HAP-1 (cell line): ENCODE results near the gene MYH16.
"Not testable (repeated sequence)": the region's sequence is repeated elsewhere in the genome, so short reads cannot be mapped to it uniquely, and the experiment has no call there.

Source experiments
- DNase-seq, 2 experiments: peaks; one replicate each; pipeline ENCODE4 v3.0.0-alpha.2; 2016 to 2020; ENCODE audit warnings: low spot score in 2 of 2
- H3K27me3 ChIP-seq: fragments of 250-450 bp; sonication (Bioruptor Pico); 2 replicates; pipeline ENCODE4 v1.5.1; 2020; ENCODE audit warnings: low read depth, mild to moderate bottlenecking, moderate library complexity
- H3K36me3 ChIP-seq: fragments of 250-450 bp; sonication (Bioruptor Pico); replicated peaks from 2 replicates; pipeline ENCODE4 v1.5.1; 2020; ENCODE audit warnings: mild to moderate bottlenecking
- H3K4me1 ChIP-seq: fragments of 250-450 bp; sonication (Bioruptor Pico); 2 replicates; pipeline ENCODE4 v1.5.1; 2020; ENCODE audit warnings: mild to moderate bottlenecking
- H3K4me3 ChIP-seq: fragments of 250-450 bp; sonication (Bioruptor Pico); 2 replicates; pipeline ENCODE4 v1.5.1; 2020; ENCODE audit warnings: mild to moderate bottlenecking, moderate library complexity
- H3K9me3 ChIP-seq: fragments of 250-450 bp; sonication (Bioruptor Pico); 2 replicates; pipeline ENCODE4 v1.5.1; 2020; ENCODE audit warnings: mild to moderate bottlenecking, moderate library complexity
- in situ Hi-C: fragments of 300-500 bp; cut with MboI; formaldehyde crosslinking; loops from 3 replicates; pipeline ENCODE4 v1.14.3; 2020; ENCODE audit warnings: low sequenced_read_pairs, inconsistent platforms, mixed read lengths

MYH16 gene

DNA sequence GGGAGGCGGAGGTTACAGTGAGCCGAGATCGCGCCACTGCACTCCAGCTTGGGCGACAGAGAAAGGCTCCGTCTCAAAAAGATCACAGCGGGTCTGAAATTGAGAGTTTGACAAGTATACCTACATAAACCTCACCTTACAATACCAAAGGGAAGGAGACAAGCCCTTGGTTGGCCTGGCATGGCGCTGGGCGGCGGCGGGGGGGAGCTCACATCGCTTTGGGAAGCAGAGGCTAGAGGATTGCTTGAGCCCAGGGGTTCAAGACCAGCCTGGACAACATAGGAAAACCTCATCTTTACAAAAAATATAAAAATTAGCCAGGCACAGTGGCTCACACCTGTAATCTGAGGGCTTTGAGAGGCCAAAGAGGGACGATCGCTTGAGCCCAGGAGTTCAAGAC lies 51.9 kb downstream of the MYH16 start:
- no peaks in the 10 kb centered on the region for H3K27me3 ChIP-seq
- H3K4me1 ChIP-seq, result peaks cover 36% of the 10 kb centered on the region
- H3K4me3 ChIP-seq, result peak overlapping the region; percentile 84
- H3K9me3 ChIP-seq, result no peaks in the 10 kb centered on the region
- DNase-seq, result no peak
- H3K36me3 ChIP-seq, result peaks cover 4% of the 10 kb centered on the region
- in situ Hi-C loops, result no loop called here

DNA sequence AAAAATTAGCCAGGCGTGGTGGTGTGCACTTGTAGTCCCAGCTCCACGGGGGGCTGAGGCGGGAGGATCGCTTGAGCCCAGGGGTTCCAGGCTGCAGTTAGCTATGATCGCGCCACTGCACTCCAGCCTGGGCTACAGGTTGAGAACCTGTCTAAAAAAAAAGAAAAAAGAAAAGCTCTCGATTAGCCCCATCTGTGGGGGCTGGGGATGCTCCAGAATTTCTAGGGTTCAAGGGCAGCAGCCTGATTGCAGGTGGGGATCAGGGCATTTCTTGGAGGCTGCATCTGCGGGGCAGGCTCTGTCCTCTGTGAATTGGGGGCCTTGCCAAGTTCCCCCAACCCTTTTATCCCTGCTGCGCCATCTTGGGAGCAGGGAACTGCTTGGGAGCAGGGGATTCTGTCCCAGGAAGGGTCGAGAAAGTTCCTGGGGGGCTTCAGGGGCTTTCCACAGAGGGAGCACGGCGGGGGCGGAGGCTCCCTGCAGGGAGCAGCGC lies 52.4 kb downstream of the MYH16 start:
- peak in 1 of 2 experiments; percentile 26 for DNase-seq
- no peaks in the 10 kb centered on the region for H3K9me3 ChIP-seq
- H3K36me3 ChIP-seq, result peaks cover 4% of the 10 kb centered on the region
- peak overlapping the region; percentile 84 for H3K4me3 ChIP-seq
- no peaks in the 10 kb centered on the region for H3K27me3 ChIP-seq
- in situ Hi-C loops, result no loop called here
- H3K4me1 ChIP-seq, result peaks cover 36% of the 10 kb centered on the region

DNA sequence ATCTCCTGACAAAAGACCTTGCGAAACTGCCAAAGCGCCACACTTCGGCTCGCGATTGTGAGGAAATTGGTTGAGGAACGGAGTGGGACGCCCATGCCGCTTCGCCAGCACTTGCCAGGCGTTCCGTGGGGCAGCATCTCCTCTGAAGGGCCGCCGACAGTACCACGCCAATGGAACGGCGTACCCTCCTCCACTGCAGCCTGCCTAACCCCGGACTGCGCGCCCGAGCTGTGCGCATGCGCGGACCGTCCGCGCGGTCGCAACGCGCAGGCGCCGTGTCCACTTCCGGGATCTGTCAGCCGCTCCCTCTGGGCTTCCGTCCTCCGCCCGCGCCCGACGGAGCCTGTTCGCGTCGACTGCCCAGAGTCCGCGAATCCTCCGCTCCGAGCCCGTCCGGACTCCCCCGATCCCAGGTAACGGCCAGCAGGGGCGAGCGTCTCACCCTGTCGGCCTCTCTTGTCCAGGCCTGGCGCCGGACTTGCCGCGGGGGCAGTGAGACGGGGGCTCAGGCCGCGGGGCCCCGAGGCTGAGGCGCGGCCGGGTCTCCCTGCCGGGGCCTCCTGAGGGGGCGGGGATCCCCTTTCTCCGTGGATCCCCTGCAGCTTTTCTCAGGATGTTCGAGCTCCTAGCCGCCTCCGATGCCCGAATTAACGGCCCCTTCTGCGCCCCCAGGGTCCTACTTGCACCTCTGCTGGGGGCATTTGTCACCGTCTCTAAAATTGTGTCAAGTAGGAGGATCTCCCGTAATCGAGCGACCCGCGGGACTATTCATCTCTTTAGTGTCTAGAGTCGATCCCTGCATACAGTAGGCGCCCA lies 53.2 kb downstream of the MYH16 start, which contains the start of gene ARPC1A:
TSS of gene ARPC1A (plus strand) at position 307 of the 816 bp plus-strand sequence. CDS start 7,456 bp downstream, outside the sequence.
- peak within 1 kb of the TSS; percentile 84 for H3K4me3 ChIP-seq
- no peaks in the 10 kb centered on the region for H3K9me3 ChIP-seq
- peaks cover 5% of the 10 kb centered on the region for H3K36me3 ChIP-seq
- DNase-seq, result peak; percentile 86 to 92
- in situ Hi-C loops, result no loop called here
- no peaks in the 10 kb centered on the region for H3K27me3 ChIP-seq
- peaks cover 33% of the 10 kb centered on the region for H3K4me1 ChIP-seq

DNA sequence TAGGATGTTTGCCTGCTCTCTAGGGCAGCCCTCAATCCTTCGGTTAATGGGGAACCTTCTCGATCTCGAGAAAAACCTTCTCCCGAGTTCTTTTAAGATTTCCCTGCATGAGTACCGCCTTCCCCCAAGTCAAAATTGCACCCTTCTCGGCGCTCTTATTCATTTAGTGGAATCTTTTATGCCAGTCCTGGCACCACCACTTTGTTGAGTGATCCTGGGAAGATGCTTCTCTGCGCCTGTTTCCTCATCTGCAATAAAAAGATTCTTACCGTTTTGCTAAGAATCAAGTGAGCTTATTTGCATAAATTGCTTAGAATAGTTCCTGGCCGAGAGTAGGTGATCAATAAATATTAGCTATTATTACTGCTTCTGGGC lies 53.8 kb downstream of the MYH16 start:
- H3K4me3 ChIP-seq, result peak overlapping the region; percentile 84
- no peaks in the 10 kb centered on the region for H3K27me3 ChIP-seq
- in situ Hi-C loops, result no loop called here
- no peak for DNase-seq
- H3K36me3 ChIP-seq, result peaks cover 9% of the 10 kb centered on the region
- no peaks in the 10 kb centered on the region for H3K9me3 ChIP-seq
- H3K4me1 ChIP-seq, result peaks cover 28% of the 10 kb centered on the region

DNA sequence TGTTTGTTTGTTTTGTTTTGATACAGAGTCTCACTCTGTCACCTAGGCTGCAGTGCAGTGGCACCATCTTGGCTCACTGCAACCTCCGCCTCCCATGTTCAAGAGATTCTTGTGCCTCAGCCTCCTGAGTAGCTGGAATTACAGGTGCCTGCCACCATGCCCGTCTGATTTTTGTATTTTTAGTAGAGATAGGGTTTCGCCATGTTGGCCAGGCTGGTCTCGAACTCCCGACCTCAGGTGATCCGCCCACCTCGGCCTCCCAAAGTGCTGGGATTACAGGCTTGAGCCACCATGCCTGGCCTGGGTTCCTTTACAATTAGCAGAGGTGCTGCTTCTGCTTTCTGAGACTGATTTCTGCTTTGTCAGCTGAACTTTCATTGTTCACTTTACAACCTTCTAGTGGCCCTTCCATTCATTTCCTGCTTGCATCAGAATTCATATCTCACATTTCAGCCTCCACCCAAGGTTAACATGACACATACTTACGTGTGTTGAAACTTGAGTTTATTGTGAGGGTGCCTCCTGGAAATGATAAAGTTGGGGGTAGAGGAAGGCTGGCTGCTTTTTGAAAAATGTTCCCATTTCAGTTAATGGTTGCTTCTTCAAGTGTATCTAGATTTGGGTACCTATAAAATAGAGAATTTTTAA lies 57.8 kb downstream of the MYH16 start:
- in situ Hi-C loops, H3K4me3 ChIP-seq: not testable (repeated sequence)
- peaks cover 28% of the 10 kb centered on the region for H3K36me3 ChIP-seq

DNA sequence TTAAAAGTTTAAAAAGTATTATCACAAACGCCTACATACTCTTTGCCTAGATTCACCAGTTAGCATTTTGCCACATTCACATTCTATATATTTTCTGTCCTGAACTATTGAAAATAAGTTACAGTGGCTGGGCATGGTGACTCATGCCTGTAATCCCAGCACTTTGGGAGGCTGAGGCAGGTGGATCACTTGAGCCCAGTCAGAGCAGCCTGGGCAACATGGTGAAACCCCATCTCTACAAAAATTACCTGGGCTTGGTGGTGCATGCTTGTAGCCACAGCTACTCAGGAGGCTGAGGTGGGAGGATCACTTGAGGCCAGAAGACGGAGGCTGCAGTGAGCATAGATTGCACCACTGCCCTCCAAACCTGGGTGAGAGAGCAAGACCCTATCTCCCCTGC lies 58.4 kb downstream of the MYH16 start:
- peaks cover 16% of the 10 kb centered on the region for H3K4me1 ChIP-seq

More for the DNA sequence above, 57.8 kb downstream of the MYH16 start:
- not testable (repeated sequence) for H3K27me3 ChIP-seq, H3K9me3 ChIP-seq
- peak; percentile 4 to 19 for DNase-seq
- H3K4me1 ChIP-seq, result peaks cover 16% of the 10 kb centered on the region

DNA sequence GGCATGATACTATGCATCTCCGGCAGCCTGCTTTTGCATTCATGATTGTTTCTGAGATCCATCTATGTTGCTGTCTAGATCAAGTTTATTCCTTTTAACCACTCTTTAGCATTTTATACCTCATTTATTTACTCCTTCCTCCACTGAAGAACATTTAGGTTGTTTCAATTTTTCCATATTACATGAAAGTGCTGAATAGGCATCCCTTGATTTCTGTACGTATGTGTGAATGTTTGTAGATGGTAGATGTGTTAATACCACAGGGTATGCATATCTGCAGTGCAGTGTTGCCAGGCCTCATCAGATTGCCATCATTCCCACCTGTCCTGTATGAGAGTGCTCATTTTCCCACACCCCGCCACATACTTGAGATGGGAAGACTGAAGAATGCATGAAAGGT lies 67.0 kb downstream of the MYH16 start:
- no peak overlapping the region for H3K4me3 ChIP-seq
- no peak for DNase-seq
- H3K9me3 ChIP-seq, result no peaks in the 10 kb centered on the region
- in situ Hi-C loops, result no loop called here
- peaks cover 82% of the 10 kb centered on the region for H3K36me3 ChIP-seq
- H3K4me1 ChIP-seq, result no peaks in the 10 kb centered on the region
- no peaks in the 10 kb centered on the region for H3K27me3 ChIP-seq

More for the DNA sequence above, 58.4 kb downstream of the MYH16 start:
- in situ Hi-C loops, result no loop called here
- DNase-seq, result no peak
- H3K4me3 ChIP-seq, result no peak overlapping the region
- no peaks in the 10 kb centered on the region for H3K9me3 ChIP-seq
- H3K36me3 ChIP-seq, result peaks cover 33% of the 10 kb centered on the region
- H3K27me3 ChIP-seq, result no peaks in the 10 kb centered on the region

DNA sequence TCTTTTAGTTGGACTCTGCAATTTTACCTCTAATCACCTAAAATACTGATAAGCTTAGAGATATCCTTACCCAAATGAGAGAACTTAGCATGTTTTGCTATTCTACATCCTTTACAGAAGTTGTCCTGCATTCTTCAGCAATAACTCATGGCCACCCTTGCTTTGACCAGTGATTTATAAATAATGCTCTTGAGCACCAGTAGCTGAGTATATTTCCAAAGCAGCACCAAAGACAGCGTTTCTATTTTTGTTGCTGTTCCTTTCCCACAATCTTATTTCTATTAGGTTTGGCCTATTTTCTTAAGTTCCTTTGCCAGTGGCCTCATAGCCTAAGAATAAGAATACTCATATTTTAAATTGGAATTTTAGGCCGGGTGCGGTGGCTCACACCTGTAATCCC lies 68.0 kb downstream of the MYH16 start:
- H3K4me3 ChIP-seq, result no peak overlapping the region
- in situ Hi-C loops, result no loop called here
- H3K27me3 ChIP-seq, result no peaks in the 10 kb centered on the region
- no peaks in the 10 kb centered on the region for H3K4me1 ChIP-seq
- no peaks in the 10 kb centered on the region for H3K9me3 ChIP-seq
- H3K36me3 ChIP-seq, result peaks cover 79% of the 10 kb centered on the region
- no peak for DNase-seq

DNA sequence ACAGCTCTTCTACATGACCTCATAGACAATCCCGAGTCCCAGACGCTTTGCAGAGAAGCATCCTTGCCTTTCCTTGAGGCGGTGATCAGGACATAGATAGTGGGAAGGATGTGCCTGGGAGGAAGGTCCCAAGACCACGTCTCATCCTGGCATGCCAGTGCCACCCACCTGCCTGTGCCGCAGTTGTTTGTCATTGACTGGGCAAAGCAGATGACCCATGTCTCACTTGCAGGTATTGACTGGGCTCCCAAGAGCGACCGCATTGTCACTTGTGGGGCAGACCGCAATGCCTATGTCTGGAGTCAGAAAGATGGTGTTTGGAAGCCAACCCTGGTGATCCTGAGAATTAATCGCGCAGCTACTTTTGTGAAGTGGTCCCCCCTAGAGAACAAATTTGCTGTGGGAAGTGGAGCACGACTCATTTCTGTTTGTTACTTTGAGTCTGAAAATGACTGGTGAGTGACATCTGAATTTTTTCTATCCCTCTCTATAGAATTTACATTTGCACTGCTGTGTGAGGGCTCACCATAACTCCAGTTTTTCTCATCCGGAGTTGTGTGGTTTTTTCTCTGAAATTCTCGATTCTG lies 71.5 kb downstream of the MYH16 start:
- H3K4me1 ChIP-seq, result no peaks in the 10 kb centered on the region
- H3K9me3 ChIP-seq, result no peaks in the 10 kb centered on the region
- H3K4me3 ChIP-seq, result no peak overlapping the region
- peaks cover 77% of the 10 kb centered on the region for H3K36me3 ChIP-seq
- H3K27me3 ChIP-seq, result no peaks in the 10 kb centered on the region
- in situ Hi-C loops, result no loop called here
- no peak for DNase-seq

DNA sequence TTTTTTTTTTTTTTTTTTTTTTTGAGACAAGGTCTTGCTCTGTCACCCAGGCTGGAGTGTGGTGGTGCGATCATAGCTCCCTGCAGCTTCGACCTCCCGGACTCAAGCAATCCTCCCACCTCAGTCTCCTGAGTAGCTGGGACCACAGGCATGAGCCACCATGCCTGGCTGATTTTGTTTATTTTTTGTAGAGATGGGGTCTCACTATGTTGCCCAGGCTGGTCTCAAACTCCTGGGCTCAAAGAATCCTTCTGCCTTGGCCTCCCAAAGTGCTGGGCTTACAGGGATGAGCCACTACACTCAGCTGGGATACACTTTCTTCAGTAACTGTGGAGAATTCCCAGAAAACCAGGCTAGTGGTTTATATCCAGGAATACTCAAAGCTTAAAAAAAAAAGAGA lies 78.0 kb downstream of the MYH16 start:
- H3K27me3 ChIP-seq, H3K9me3 ChIP-seq, H3K4me3 ChIP-seq, in situ Hi-C loops, H3K4me1 ChIP-seq, DNase-seq: not testable (repeated sequence)
- peaks cover 68% of the 10 kb centered on the region for H3K36me3 ChIP-seq

DNA sequence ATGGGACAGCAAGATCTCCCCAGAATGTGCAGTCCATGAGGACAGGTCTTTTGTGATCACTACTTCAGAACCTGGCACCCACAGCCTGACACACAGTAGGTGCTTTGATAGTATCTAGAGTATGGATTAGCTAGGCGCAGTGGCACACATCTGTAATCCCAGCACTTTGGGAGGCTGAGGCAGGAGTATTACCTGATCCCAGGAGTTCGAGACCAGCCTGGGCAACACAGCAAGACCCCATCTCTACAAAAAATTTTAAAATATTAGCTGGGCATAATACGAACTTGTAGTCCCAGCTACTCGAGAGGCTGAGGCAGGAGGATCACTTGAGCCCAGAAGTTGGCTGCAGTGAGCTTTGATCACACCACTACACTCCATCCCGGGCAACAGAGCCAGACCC lies 79.6 kb downstream of the MYH16 start:
- no peak for DNase-seq
- no peaks in the 10 kb centered on the region for H3K9me3 ChIP-seq
- no peaks in the 10 kb centered on the region for H3K4me1 ChIP-seq
- in situ Hi-C loops, result no loop called here
- H3K36me3 ChIP-seq, result peaks cover 64% of the 10 kb centered on the region
- H3K27me3 ChIP-seq, result no peaks in the 10 kb centered on the region
- H3K4me3 ChIP-seq, result no peak overlapping the region

DNA sequence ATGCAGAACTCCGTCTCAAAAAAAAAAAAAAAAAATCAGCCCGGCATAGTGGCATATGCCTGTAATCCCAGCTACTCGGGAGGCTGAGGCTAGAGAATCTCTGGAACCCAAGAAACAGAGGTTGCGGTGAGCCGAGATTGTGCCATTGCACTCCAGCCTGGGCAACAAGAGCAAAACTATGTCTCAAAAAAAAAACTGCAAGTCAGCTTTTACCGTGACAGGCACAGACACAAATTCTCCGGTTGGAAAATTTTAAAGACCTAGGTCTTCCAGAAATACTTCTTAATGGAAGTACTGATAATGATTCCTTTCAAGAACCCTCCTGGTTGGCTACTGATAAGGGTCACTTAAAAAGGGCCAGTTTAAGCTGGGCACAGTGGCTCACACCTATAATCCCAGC lies 82.5 kb downstream of the MYH16 start:
- no peaks in the 10 kb centered on the region for H3K4me1 ChIP-seq
- no peak for DNase-seq
- H3K27me3 ChIP-seq, result no peaks in the 10 kb centered on the region
- H3K9me3 ChIP-seq, result no peaks in the 10 kb centered on the region
- in situ Hi-C loops, result no loop called here
- H3K36me3 ChIP-seq, result peaks cover 68% of the 10 kb centered on the region
- H3K4me3 ChIP-seq, result no peak overlapping the region

DNA sequence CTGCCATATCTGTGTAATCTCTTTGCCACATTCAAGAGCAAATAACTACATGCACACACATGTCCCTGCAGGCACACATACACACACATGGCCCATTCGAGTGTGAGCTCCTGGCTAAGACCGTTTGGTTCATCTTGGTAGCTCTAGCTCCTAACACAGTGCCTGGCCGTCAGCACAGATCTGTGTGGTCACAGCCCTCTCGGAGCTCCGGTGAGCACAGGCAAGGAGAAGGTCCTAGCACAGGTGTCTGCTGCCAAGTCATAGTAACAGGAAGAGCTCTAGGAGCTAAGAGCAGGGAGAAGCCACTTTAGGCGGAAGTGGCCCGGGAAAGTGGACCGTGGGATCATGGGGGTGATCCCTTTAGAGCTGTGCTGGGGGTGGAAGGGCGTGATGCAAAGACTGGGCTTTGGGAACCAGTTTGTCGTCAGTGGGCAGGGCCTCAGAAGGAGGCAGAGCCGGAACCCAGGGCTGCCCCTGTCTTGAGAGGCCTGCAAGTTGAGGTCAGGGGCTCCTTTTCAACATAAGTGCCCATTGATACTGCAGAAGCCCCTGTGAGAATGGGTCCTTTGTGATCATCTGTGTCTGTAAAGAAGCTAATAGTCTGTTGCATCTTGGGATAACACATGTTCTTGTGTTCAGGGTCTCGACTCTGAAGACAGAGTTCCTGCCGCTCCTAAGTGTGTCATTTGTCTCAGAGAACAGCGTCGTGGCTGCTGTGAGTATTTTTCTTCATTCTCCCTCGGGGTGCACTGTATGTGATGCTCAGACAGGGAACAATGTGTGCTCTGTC lies 85.3 kb downstream of the MYH16 start:
- in situ Hi-C loops, result no loop called here
- H3K36me3 ChIP-seq, result peaks cover 79% of the 10 kb centered on the region
- H3K27me3 ChIP-seq, result no peaks in the 10 kb centered on the region
- DNase-seq, result no peak
- H3K4me1 ChIP-seq, result no peaks in the 10 kb centered on the region
- H3K4me3 ChIP-seq, result no peak overlapping the region
- no peaks in the 10 kb centered on the region for H3K9me3 ChIP-seq
